Mesothelial cell of epicardium (in vitro differentiated cells): ENCODE data around the gene CCNA1. TPM values are rescaled to one million over a fixed set of nuclear protein-coding genes. Genes with fewer than 3 reads are reported as not detected.

ENCODE experiments used
- DNase-seq, 2 experiments: peaks; one replicate each; pipeline ENCODE4 v3.0.0; 2021; ENCODE audit warnings: low spot score in 2 of 2; ENCODE audit not compliant: unreplicated experiment in 2 of 2
- H3K27ac Mint-ChIP-seq: 2 replicates; pipeline ENCODE4 v1.8.0; 2021; ENCODE audit warnings: mixed read lengths
- H3K27me3 Mint-ChIP-seq: 2 replicates; pipeline ENCODE4 v1.8.0; 2021; ENCODE audit warnings: low read depth, mixed read lengths
- H3K36me3 Mint-ChIP-seq: 2 replicates; pipeline ENCODE4 v1.8.0; 2021; ENCODE audit warnings: mixed read lengths
- H3K4me1 Mint-ChIP-seq: 2 replicates; pipeline ENCODE4 v1.8.0; 2021; ENCODE audit warnings: mixed read lengths
- H3K4me3 Mint-ChIP-seq: 2 replicates; pipeline ENCODE4 v1.8.0; 2021; ENCODE audit warnings: mild to moderate bottlenecking, moderate library complexity, mixed read lengths
- H3K9me3 Mint-ChIP-seq: 2 replicates; pipeline ENCODE4 v1.8.0; 2021; ENCODE audit warnings: mixed read lengths
- total RNA-seq: library from RNA; stranded (reverse); gene quantifications from 3 replicates; pipeline ENCODE4 v1.2.1, GENCODE V29; 2021
- TF ChIP-seq, protein P1 (sequence below): fragments of 200-600 bp; sonication (generic); IDR thresholded peaks from one replicate; pipeline ENCODE4 v1.5.0; 2021; ENCODE audit warnings: antibody characterized with exemption; ENCODE audit not compliant: unreplicated experiment

Gene CCNA1
- total RNA-seq, 1 donor from 2014 or later, result 0.20 TPM

GRCh38 chr13:36428086-36428485 is 4.2 kb upstream of the CCNA1 start:
- DNase-seq, result no peak
- no peak overlapping the region for H3K4me3 Mint-ChIP-seq
- no peak overlapping the region for H3K27ac Mint-ChIP-seq
- peaks cover 23% of the 10 kb centered on the region for H3K9me3 Mint-ChIP-seq
- TF ChIP-seq, protein P1, sequence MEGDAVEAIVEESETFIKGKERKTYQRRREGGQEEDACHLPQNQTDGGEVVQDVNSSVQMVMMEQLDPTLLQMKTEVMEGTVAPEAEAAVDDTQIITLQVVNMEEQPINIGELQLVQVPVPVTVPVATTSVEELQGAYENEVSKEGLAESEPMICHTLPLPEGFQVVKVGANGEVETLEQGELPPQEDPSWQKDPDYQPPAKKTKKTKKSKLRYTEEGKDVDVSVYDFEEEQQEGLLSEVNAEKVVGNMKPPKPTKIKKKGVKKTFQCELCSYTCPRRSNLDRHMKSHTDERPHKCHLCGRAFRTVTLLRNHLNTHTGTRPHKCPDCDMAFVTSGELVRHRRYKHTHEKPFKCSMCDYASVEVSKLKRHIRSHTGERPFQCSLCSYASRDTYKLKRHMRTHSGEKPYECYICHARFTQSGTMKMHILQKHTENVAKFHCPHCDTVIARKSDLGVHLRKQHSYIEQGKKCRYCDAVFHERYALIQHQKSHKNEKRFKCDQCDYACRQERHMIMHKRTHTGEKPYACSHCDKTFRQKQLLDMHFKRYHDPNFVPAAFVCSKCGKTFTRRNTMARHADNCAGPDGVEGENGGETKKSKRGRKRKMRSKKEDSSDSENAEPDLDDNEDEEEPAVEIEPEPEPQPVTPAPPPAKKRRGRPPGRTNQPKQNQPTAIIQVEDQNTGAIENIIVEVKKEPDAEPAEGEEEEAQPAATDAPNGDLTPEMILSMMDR, result no peak
- no peaks in the 10 kb centered on the region for H3K36me3 Mint-ChIP-seq
- H3K4me1 Mint-ChIP-seq, result peaks cover 17% of the 10 kb centered on the region
- H3K27me3 Mint-ChIP-seq, result peaks cover 73% of the 10 kb centered on the region

DNA sequence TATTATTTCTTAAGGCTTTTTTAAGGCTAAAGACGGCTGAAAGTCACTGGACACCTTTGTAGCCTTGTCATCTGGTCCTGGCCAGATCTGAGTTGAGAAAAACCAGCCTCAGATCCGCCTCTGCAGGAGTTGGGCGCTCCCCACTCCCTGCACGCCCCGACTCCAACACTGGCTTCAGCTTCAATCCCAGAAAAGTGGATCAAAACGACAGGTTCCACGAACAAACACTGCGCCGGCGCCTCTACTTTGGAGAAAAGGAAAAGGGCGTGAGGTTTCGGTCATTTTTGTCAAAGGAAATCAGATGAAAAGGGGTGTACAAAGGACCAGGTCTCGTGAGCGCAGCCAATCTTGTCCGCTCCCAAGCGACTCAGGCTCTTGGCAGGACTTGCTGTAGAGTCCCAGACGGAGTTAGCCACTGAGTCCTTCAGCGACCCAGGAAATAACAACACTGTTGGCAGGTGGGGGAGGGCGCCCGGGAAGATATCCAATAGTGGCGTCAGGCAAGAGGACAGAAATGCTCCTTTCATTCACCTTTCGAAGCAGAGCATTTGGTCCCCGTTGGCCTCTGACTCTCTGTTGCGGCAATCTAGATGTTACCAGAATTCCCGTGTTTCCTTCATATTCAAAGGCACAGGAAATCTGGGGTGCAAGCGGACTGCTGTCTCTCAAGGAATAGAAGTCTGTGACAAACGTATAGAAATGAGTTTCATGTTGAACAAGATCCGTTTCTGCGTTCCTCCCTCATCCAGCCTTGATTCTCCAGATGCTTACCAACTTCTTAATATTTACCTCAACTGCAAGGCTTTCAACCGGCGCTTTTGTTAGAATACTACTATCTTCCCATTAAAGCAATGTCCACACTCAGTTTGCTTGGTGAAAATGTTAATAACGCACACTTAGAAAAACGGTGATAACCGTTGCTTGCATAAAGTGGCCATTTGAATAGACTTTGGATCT is 1.8 kb upstream of the CCNA1 start:
- DNase-seq, result no peak
- peaks cover 13% of the 10 kb centered on the region for H3K9me3 Mint-ChIP-seq
- H3K27me3 Mint-ChIP-seq, result peaks cover 91% of the 10 kb centered on the region
- H3K4me1 Mint-ChIP-seq, result peaks cover 17% of the 10 kb centered on the region
- H3K36me3 Mint-ChIP-seq, result no peaks in the 10 kb centered on the region
- TF ChIP-seq, protein P1, result no peak
- no peak overlapping the region for H3K27ac Mint-ChIP-seq
- peak overlapping the region; percentile 39 for H3K4me3 Mint-ChIP-seq

DNA sequence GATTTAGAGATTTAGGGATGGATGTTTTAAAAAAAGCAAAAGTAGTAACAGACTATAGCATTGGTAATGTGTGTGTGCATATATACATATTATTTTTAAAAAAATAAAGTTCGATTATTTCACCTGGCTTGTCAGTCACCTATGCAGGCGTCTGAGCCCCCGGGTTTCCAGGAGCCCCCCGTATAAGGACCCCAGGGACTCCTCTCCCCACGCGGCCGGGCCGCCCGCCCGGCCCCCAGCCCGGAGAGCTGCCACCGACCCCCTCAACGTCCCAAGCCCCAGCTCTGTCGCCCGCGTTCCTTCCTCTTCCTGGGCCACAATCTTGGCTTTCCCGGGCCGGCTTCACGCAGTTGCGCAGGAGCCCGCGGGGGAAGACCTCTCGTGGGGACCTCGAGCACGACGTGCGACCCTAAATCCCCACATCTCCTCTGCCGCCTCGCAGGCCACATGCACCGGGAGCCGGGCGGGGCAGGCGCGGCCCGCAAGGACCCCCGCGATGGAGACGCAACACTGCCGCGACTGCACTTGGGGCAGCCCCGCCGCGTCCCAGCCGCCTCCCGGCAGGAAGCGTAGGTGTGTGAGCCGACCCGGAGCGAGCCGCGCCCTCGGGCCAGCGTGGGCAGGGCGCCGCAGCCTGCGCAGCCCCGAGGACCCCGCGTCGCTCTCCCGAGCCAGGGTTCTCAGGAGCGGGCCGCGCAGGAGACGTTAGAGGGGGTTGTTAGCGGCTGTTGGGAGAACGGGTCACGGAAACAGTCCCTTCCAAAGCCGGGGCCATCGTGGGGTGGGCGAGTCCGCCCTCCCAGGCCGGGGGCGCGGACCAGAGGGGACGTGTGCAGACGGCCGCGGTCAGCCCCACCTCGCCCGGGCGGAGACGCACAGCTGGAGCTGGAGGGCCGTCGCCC is 840 bp upstream of the CCNA1 start:
- no peaks in the 10 kb centered on the region for H3K36me3 Mint-ChIP-seq
- H3K27me3 Mint-ChIP-seq, result peaks cover 92% of the 10 kb centered on the region
- peaks cover 4% of the 10 kb centered on the region for H3K9me3 Mint-ChIP-seq
- H3K27ac Mint-ChIP-seq, result no peak overlapping the region
- DNase-seq, result peak; percentile 27 to 46
- H3K4me1 Mint-ChIP-seq, result peaks cover 17% of the 10 kb centered on the region
- H3K4me3 Mint-ChIP-seq, result peak overlapping the region; percentile 55
- TF ChIP-seq, protein P1, result no peak

GRCh38 chr13:36436811-36437210 is 4.5 kb downstream of the CCNA1 start:
- TF ChIP-seq, protein P1, result no peak
- no peak for DNase-seq
- Mint-ChIP-seq H3K9me3 (no peaks in the 10 kb centered on the region), H3K4me3 (no peak overlapping the region), H3K4me1 (peaks cover 6% of the 10 kb centered on the region), H3K36me3 (no peaks in the 10 kb centered on the region), H3K27ac (no peak overlapping the region), H3K27me3 (peaks cover 77% of the 10 kb centered on the region)

DNA sequence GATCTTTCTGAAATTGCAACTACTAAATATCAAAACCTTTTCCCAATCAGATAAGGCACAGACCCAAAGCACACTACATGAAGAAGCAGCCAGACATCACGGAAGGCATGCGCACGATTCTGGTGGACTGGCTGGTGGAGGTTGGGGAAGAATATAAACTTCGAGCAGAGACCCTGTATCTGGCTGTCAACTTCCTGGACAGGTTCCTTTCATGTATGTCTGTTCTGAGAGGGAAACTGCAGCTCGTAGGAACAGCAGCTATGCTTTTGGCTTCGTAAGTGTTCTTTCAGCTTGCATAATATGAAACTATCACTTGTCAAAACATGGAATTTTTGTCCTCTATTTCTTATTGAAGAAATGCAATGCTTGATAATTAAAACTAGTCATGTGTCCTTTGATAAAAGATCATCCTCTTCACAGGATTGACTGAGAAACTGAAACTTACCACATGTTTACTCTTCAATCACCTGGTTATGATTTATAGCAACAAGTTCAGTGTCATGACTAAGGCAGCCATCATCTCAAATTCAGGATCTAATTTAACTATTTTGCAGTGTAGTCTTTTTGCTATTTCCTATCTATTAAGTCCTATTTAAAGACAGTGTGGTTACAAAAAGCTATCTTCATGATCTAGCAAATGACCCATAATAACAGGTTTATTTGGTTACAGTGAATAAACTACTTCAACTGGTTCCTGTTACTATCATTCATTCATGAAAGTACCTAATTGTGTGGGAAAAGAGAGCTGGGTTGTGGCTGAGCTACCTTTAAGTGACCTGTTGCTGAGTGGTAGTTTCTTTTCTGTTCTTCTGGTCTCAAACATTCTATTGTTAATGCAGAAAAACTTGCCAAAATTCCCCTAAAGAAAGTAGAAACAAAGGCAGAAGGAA is 6.5 kb downstream of the CCNA1 start:
- peaks cover 61% of the 10 kb centered on the region for H3K27me3 Mint-ChIP-seq
- DNase-seq, result no peak
- TF ChIP-seq, protein P1, result no peak
- no peaks in the 10 kb centered on the region for H3K9me3 Mint-ChIP-seq
- H3K4me1 Mint-ChIP-seq, result no peaks in the 10 kb centered on the region
- no peak overlapping the region for H3K27ac Mint-ChIP-seq
- H3K4me3 Mint-ChIP-seq, result no peak overlapping the region
- no peaks in the 10 kb centered on the region for H3K36me3 Mint-ChIP-seq
